GM20000 (cell line): ENCODE measurements around the gene CFAP91.

ENCODE experiments used
- DNase-seq: peaks from one replicate; pipeline ENCODE4 v3.0.0; 2012; ENCODE audit warnings: low spot score
- TF ChIP-seq, protein P1 (sequence below): IDR thresholded peaks from 2 replicates; pipeline ENCODE4 v1.5.1; 2012; ENCODE audit warnings: mild to moderate bottlenecking, control low read depth; ENCODE audit errors: extremely low read depth, missing control alignments

CFAP91 gene

DNA sequence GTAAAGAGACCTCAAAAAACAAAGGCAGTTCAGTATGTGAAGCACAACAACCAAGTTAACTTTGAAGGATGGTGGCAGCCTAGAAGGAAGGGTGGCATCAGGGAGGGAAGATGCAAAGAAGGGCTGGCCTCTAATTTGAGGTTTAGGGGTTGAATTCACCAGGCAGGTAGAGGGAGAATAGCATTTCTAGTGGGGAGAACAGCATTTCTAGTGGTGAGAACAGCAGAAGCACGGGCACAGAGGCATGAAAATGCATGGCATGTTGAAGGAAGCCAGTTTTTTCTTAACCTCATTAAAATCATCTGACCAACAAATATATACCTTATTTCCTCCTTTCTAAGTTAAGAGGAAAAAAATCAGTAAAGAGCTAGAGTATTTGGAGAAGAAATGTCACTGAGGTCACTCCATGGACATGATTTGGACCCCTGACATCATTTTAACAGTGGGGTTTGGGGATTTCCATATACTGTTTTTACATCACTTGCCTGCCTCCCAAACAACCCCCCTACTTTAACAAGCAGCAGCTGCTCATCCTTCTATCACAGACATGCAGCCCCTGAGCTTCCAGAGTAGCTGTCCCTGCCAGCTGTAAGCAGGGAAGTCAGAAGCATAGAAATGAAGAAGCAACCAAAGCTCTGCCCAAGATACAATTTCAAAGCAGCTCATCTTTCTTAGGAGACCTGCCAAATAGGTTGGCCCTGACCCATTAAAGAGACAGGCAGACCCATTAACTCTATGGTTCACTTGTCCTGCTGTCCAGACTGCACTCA, 40.0 kb upstream of the CFAP91 start:
- no peak for DNase-seq

DNA sequence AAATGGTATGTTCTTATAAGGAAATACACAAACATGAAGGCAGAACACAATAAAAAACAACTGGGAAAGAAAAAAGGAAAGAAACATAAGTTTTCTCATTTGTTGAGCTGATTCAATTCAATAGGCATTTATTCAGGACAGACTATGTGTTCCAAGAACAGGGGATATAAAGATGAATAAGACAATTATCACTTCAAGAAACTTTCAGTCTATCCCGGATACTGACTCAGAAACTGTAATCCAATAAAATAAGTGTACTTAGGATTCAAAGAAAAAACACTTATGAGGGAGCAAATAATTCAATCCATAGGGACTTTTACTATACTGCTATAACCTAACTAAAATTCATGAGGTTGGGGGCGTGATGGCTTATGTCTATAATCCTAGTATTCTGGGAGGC, 38.9 kb upstream of the CFAP91 start:
- TF ChIP-seq, protein P1, sequence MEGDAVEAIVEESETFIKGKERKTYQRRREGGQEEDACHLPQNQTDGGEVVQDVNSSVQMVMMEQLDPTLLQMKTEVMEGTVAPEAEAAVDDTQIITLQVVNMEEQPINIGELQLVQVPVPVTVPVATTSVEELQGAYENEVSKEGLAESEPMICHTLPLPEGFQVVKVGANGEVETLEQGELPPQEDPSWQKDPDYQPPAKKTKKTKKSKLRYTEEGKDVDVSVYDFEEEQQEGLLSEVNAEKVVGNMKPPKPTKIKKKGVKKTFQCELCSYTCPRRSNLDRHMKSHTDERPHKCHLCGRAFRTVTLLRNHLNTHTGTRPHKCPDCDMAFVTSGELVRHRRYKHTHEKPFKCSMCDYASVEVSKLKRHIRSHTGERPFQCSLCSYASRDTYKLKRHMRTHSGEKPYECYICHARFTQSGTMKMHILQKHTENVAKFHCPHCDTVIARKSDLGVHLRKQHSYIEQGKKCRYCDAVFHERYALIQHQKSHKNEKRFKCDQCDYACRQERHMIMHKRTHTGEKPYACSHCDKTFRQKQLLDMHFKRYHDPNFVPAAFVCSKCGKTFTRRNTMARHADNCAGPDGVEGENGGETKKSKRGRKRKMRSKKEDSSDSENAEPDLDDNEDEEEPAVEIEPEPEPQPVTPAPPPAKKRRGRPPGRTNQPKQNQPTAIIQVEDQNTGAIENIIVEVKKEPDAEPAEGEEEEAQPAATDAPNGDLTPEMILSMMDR, result no peak
- DNase-seq, result no peak

More for the DNA sequence above, 40.0 kb upstream of the CFAP91 start:
- TF ChIP-seq, protein P1, result no peak

DNA sequence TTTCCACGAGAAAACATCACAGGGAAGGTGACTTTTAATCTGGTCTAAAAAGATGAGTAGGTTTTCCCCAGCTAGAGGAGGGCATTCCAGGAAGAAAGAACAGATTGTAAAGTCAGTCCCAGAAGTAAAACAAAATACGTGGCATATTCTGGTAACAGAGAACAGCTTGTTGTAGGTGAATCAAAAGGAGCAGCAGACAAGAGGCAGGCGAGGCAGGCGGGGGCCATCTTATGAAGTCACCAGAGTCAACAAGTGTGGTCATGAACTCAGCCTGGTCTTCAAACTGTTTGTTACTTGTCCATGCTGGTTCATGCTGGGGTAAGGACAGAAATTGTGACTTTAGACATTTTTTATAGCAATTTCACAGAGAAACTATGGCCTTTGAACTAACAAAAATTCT, 38.5 kb upstream of the CFAP91 start:
- TF ChIP-seq, protein P1, result no peak
- no peak for DNase-seq

DNA sequence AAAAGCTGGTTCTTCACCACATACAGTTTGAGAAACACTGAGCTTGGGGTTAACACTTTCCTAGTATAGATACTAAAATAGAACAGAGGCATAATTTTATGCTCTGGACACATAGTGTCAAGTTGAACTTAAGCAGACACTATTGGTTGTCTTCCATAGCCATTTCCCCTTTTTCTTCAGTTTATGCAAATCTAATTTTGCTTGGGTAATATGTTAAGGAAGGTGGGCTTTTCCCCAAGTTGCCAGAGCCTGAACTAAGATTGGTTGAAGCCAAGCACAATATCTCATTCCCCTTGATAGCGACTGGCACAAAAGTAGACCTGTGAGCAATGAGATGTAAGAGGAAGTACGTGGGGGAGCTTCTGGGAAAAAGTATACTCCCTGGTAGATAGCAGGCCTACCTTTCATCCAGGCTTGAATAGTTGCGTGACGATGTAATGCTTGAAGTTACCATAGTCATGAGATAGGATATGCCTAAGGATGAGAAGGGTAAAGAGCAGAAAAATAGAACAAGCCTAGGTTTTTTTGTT, 37.9 kb upstream of the CFAP91 start:
- DNase-seq, result no peak
- TF ChIP-seq, protein P1, result no peak

DNA sequence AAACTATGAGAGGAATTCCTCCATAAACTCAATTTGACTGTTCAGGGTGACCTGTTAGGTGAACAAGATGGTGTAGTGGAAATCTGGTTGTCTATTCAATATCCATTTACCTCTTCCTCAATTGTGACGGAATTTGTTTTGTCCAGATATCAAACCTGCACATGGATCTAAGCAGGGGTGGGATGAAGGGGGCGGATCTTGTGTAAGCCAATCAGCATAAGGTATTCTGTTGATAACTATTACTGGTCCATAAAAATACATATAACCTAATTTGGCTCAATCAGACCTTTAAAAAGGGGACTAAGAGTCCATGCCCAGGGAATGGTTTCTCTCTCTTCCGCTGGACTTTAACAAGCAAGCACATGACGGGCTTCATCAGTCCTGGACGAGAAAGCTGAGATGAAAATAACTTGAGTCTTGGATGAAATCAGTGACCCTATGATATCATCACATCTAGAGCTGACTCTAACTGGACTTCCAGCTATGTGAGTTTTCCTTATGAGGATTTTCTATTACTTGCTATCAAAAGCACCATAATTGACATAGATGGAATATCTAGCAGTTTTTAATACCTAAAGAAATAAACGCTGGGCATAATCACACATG, 36.8 kb upstream of the CFAP91 start:
- DNase-seq, result no peak
- TF ChIP-seq, protein P1, result no peak

DNA sequence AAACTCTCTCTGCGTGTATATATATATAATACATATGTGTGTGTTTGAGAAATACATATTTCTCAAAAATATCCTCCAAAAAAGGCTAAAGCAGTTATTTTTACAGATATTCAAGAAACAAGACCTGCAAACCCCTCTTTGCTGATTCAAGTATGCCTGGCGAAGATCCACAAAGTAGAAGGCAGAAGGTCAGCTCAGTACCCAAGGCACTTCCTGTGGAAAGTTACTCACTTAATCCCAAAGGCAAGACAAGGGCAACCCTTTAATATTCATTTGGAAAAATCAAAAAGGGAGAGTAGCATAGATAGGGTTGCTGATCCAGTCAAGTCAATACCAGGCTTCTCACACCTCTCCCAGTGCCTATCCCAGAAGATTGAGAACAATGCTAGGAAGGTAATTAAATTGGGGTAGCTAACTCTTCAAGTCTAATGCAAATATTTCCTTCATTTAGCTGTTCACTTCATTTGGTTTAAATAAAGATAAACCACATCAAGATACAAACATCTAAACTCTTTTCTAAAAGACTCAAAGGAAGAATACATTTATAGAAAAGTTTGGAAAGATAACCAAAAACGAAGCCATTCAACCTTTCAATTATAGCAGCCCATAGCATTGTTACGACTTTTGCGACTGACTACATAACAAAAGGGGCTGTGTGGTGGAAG, 32.8 kb upstream of the CFAP91 start:
- TF ChIP-seq, protein P1, result no peak
- DNase-seq, result no peak

DNA sequence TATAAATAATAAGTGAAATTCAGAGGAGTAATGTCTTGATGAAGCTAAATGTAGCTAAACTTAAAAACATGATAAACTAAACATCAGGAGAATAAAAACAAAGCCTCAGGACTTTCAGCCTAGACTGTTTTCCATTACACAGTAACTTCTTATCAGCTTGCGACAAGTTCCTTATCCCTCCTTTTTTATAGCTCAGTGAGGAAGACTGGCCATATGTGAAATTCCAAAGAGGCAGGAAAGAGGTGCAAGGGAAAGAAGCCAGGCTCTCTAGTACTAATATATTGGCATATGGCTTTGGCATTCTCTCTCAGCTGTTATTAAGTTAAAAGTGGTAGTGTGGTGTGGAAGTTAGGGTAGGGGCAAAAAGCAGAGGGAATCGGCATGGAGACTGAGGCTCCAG, 30.0 kb upstream of the CFAP91 start:
- no peak for DNase-seq
- TF ChIP-seq, protein P1, result no peak
